Activated naive CD8-positive, alpha-beta T cell treated with anti-CD3 and anti-CD28 coated beads for 36 hours (primary cell): ENCODE results near the gene HOXA3. TPM values are rescaled to one million over a fixed set of nuclear protein-coding genes. Genes with fewer than 3 reads are reported as not detected.

Experiments
- DNase-seq: peaks from one replicate; pipeline ENCODE4 v3.0.0; 2021
- H3K27ac Mint-ChIP-seq: one replicate; pipeline ENCODE4 v1.8.0; 2022; ENCODE audit warnings: mild to moderate bottlenecking, moderate library complexity, mixed read lengths
- H3K27me3 Mint-ChIP-seq: one replicate; pipeline ENCODE4 v1.8.0; 2022; ENCODE audit warnings: mild to moderate bottlenecking, mixed read lengths
- H3K36me3 Mint-ChIP-seq: one replicate; pipeline ENCODE4 v1.8.0; 2021; ENCODE audit warnings: mild to moderate bottlenecking, mixed read lengths
- H3K4me1 Mint-ChIP-seq: one replicate; pipeline ENCODE4 v1.8.0; 2021; ENCODE audit warnings: mixed read lengths
- H3K4me3 Mint-ChIP-seq: one replicate; pipeline ENCODE4 v1.8.0; 2022; ENCODE audit warnings: mild to moderate bottlenecking, moderate library complexity, mixed read lengths
- H3K9me3 Mint-ChIP-seq: one replicate; pipeline ENCODE4 v1.8.0; 2022; ENCODE audit warnings: mixed read lengths
- total RNA-seq, 2 experiments: library from RNA; stranded (reverse); gene quantifications; one replicate each; pipeline ENCODE4 v1.2.3, GENCODE V29; 2021

The HOXA3 gene
- total RNA-seq, 2 experiments from 2014 or later, result not detected

- Mint-ChIP-seq H3K27ac (no peak overlapping the region), H3K27me3 (peaks cover 63% of the 10 kb centered on the region), H3K36me3 (no peaks in the 10 kb centered on the region), H3K4me1 (peaks cover 12% of the 10 kb centered on the region), H3K4me3 (no peak overlapping the region), H3K9me3 (no peaks in the 10 kb centered on the region)
- no peak for DNase-seq
Measured at GRCh38 chr7:27129729-27130539, 22.4 kb downstream of the HOXA3 start.

GRCh38 chr7:27128776-27129728 is 23.3 kb downstream of the HOXA3 start:
- Mint-ChIP-seq H3K4me3 (no peak overlapping the region), H3K36me3 (no peaks in the 10 kb centered on the region), H3K27ac (no peak overlapping the region), H3K27me3 (peaks cover 54% of the 10 kb centered on the region), H3K4me1 (peaks cover 4% of the 10 kb centered on the region), H3K9me3 (no peaks in the 10 kb centered on the region)
- DNase-seq, result no peak

- H3K27ac Mint-ChIP-seq, result no peak overlapping the region
- no peaks in the 10 kb centered on the region for H3K9me3 Mint-ChIP-seq
- no peaks in the 10 kb centered on the region for H3K36me3 Mint-ChIP-seq
- DNase-seq, result no peak
- H3K4me1 Mint-ChIP-seq, result no peaks in the 10 kb centered on the region
- peaks cover 44% of the 10 kb centered on the region for H3K27me3 Mint-ChIP-seq
- H3K4me3 Mint-ChIP-seq, result no peak overlapping the region
Measured at GRCh38 chr7:27128034-27128433, 24.3 kb downstream of the HOXA3 start.

GRCh38 chr7:27126596-27127327 is 25.6 kb downstream of the HOXA3 start:
- no peak overlapping the region for H3K4me3 Mint-ChIP-seq
- no peak for DNase-seq
- no peaks in the 10 kb centered on the region for H3K36me3 Mint-ChIP-seq
- no peaks in the 10 kb centered on the region for H3K4me1 Mint-ChIP-seq
- no peak overlapping the region for H3K27ac Mint-ChIP-seq
- H3K9me3 Mint-ChIP-seq, result no peaks in the 10 kb centered on the region
- H3K27me3 Mint-ChIP-seq, result peaks cover 34% of the 10 kb centered on the region

GRCh38 chr7:27125986-27126394 is 26.4 kb downstream of the HOXA3 start:
- H3K4me3 Mint-ChIP-seq, result no peak overlapping the region
- H3K27ac Mint-ChIP-seq, result no peak overlapping the region
- no peak for DNase-seq
- no peaks in the 10 kb centered on the region for H3K4me1 Mint-ChIP-seq
- H3K9me3 Mint-ChIP-seq, result no peaks in the 10 kb centered on the region
- H3K27me3 Mint-ChIP-seq, result peaks cover 28% of the 10 kb centered on the region
- H3K36me3 Mint-ChIP-seq, result no peaks in the 10 kb centered on the region

GRCh38 chr7:27124902-27125689 is 27.3 kb downstream of the HOXA3 start:
- peaks cover 28% of the 10 kb centered on the region for H3K27me3 Mint-ChIP-seq
- H3K27ac Mint-ChIP-seq, result no peak overlapping the region
- no peak overlapping the region for H3K4me3 Mint-ChIP-seq
- no peak for DNase-seq
- no peaks in the 10 kb centered on the region for H3K9me3 Mint-ChIP-seq
- H3K4me1 Mint-ChIP-seq, result no peaks in the 10 kb centered on the region
- H3K36me3 Mint-ChIP-seq, result no peaks in the 10 kb centered on the region

GRCh38 chr7:27124096-27124901 is 28.1 kb downstream of the HOXA3 start:
- Mint-ChIP-seq H3K36me3 (no peaks in the 10 kb centered on the region), H3K27ac (no peak overlapping the region), H3K4me1 (no peaks in the 10 kb centered on the region), H3K9me3 (no peaks in the 10 kb centered on the region), H3K27me3 (peaks cover 24% of the 10 kb centered on the region), H3K4me3 (no peak overlapping the region)
- DNase-seq, result no peak

GRCh38 chr7:27123477-27124053 is 28.8 kb downstream of the HOXA3 start:
- Mint-ChIP-seq H3K27ac (no peak overlapping the region), H3K27me3 (peaks cover 16% of the 10 kb centered on the region), H3K4me1 (no peaks in the 10 kb centered on the region), H3K9me3 (no peaks in the 10 kb centered on the region), H3K4me3 (no peak overlapping the region), H3K36me3 (no peaks in the 10 kb centered on the region)
- DNase-seq, result no peak

- Mint-ChIP-seq H3K4me1 (no peaks in the 10 kb centered on the region), H3K4me3 (no peak overlapping the region), H3K27me3 (peaks cover 16% of the 10 kb centered on the region)
Measured at GRCh38 chr7:27123007-27123476, 29.3 kb downstream of the HOXA3 start.

GRCh38 chr7:27122077-27122910 is 30.1 kb downstream of the HOXA3 start:
- no peaks in the 10 kb centered on the region for H3K36me3 Mint-ChIP-seq
- peaks cover 12% of the 10 kb centered on the region for H3K27me3 Mint-ChIP-seq
- no peaks in the 10 kb centered on the region for H3K9me3 Mint-ChIP-seq
- H3K27ac Mint-ChIP-seq, result no peak overlapping the region
- DNase-seq, result no peak
- H3K4me1 Mint-ChIP-seq, result no peaks in the 10 kb centered on the region
- H3K4me3 Mint-ChIP-seq, result no peak overlapping the region

More at GRCh38 chr7:27123007-27123476, 29.3 kb downstream of the HOXA3 start:
- Mint-ChIP-seq H3K36me3 (no peaks in the 10 kb centered on the region), H3K27ac (no peak overlapping the region), H3K9me3 (no peaks in the 10 kb centered on the region)
- no peak for DNase-seq

- no peak for DNase-seq
- no peaks in the 10 kb centered on the region for H3K36me3 Mint-ChIP-seq
- no peak overlapping the region for H3K4me3 Mint-ChIP-seq
- H3K4me1 Mint-ChIP-seq, result no peaks in the 10 kb centered on the region
- H3K27me3 Mint-ChIP-seq, result peaks cover 10% of the 10 kb centered on the region
- H3K9me3 Mint-ChIP-seq, result no peaks in the 10 kb centered on the region
- no peak overlapping the region for H3K27ac Mint-ChIP-seq
Measured at GRCh38 chr7:27121684-27122076, 30.7 kb downstream of the HOXA3 start.

GRCh38 chr7:27119412-27119911 is 32.9 kb downstream of the HOXA3 start:
- Mint-ChIP-seq H3K36me3 (no peaks in the 10 kb centered on the region), H3K9me3 (no peaks in the 10 kb centered on the region), H3K4me1 (no peaks in the 10 kb centered on the region), H3K27ac (no peak overlapping the region), H3K4me3 (no peak overlapping the region), H3K27me3 (peaks cover 3% of the 10 kb centered on the region)
- DNase-seq, result no peak
